H9 (cell line): Measurements from ENCODE around the gene UBALD2. TPM values are rescaled to one million over a fixed set of nuclear protein-coding genes. Genes with fewer than 3 reads are reported as not detected.

Experiments used
- DNase-seq: peaks from one replicate; pipeline ENCODE4 v3.0.0-alpha.2; 2017
- H2AFZ ChIP-seq: one replicate; pipeline ENCODE4 v1.6.1; 2013; ENCODE audit warnings: mild to moderate bottlenecking, low read length, control low read depth, moderate library complexity
- H2AK5ac ChIP-seq: 2 replicates; pipeline ENCODE4 v1.6.1; 2013; ENCODE audit warnings: low read length, control low read depth, mixed read lengths; ENCODE audit not compliant: insufficient read length
- H2BK120ac ChIP-seq: one replicate; pipeline ENCODE4 v1.6.1; 2013; ENCODE audit warnings: low read depth, mild to moderate bottlenecking, low read length, control low read depth, inconsistent platforms; ENCODE audit not compliant: poor library complexity, severe bottlenecking
- H2BK12ac ChIP-seq: 2 replicates; pipeline ENCODE4 v1.6.1; 2013; ENCODE audit warnings: low read length, control low read depth, mixed read lengths, low read depth; ENCODE audit not compliant: insufficient read length
- H2BK15ac ChIP-seq: 2 replicates; pipeline ENCODE4 v1.6.1; 2013; ENCODE audit warnings: low read depth, low read length, control low read depth
- H2BK20ac ChIP-seq: one replicate; pipeline ENCODE4 v1.6.1; 2013; ENCODE audit warnings: low read depth, mild to moderate bottlenecking, low read length, control low read depth, inconsistent platforms; ENCODE audit not compliant: poor library complexity, severe bottlenecking
- H2BK5ac ChIP-seq: 2 replicates; pipeline ENCODE4 v1.6.1; 2013; ENCODE audit warnings: low read length, control low read depth, mixed read lengths; ENCODE audit not compliant: insufficient read length
- H3K14ac ChIP-seq: 2 replicates; pipeline ENCODE4 v1.6.1; 2013; ENCODE audit warnings: low read length, control low read depth; ENCODE audit not compliant: insufficient read depth
- H3K18ac ChIP-seq: 2 replicates; pipeline ENCODE4 v1.6.1; 2013; ENCODE audit warnings: low read depth, mild to moderate bottlenecking, mixed read lengths, low read length, control low read depth; ENCODE audit not compliant: insufficient read length
- H3K23ac ChIP-seq: 2 replicates; pipeline ENCODE4 v1.6.1; 2013; ENCODE audit warnings: low read length, control low read depth, mixed read lengths, low read depth; ENCODE audit not compliant: insufficient read length
- H3K23me2 ChIP-seq: 2 replicates; pipeline ENCODE4 v1.6.1; 2013; ENCODE audit warnings: low read depth, mild to moderate bottlenecking, mixed read lengths, low read length, control low read depth; ENCODE audit not compliant: insufficient read length, poor library complexity, severe bottlenecking
- H3K27ac ChIP-seq: 2 replicates; pipeline ENCODE4 v1.5.1; 2013; ENCODE audit warnings: low read length, control low read depth, mixed read lengths, low read depth; ENCODE audit not compliant: insufficient read length
- H3K27me3 ChIP-seq: 2 replicates; pipeline ENCODE4 v1.6.1; 2013; ENCODE audit warnings: low read length, control low read depth, inconsistent platforms; ENCODE audit not compliant: insufficient read depth
- H3K4ac ChIP-seq: 2 replicates; pipeline ENCODE4 v1.6.1; 2013; ENCODE audit warnings: low read depth, mild to moderate bottlenecking, control low read depth, inconsistent platforms, low read length, moderate library complexity
- H3K4me1 ChIP-seq: 2 replicates; pipeline ENCODE4 v1.6.1; 2013; ENCODE audit warnings: low read length, control low read depth, inconsistent platforms; ENCODE audit not compliant: insufficient read depth
- H3K4me2 ChIP-seq: 2 replicates; pipeline ENCODE4 v1.6.1; 2013; ENCODE audit warnings: low read length, control low read depth, mixed read lengths; ENCODE audit not compliant: insufficient read length, insufficient read depth
- H3K56ac ChIP-seq: 2 replicates; pipeline ENCODE4 v1.6.1; 2013; ENCODE audit warnings: low read depth, mild to moderate bottlenecking, mixed read lengths, low read length, control low read depth; ENCODE audit not compliant: insufficient read length
- H3K79me1 ChIP-seq: 2 replicates; pipeline ENCODE4 v1.6.1; 2013; ENCODE audit warnings: low read depth, mild to moderate bottlenecking, moderate library complexity, low read length, control low read depth, inconsistent platforms; ENCODE audit not compliant: insufficient read depth, poor library complexity, severe bottlenecking
- H3K79me2 ChIP-seq: 2 replicates; pipeline ENCODE4 v1.6.1; 2013; ENCODE audit warnings: low read length, control low read depth, inconsistent platforms; ENCODE audit not compliant: insufficient read depth
- H3K9ac ChIP-seq: 2 replicates; pipeline ENCODE4 v1.6.1; 2013; ENCODE audit warnings: low read length, control low read depth, mixed read lengths; ENCODE audit not compliant: insufficient read length; ENCODE audit errors: extremely low read depth
- H3K9me3 ChIP-seq: one replicate; pipeline ENCODE4 v1.6.1; 2013; ENCODE audit warnings: low read depth, low read length, inconsistent platforms; ENCODE audit not compliant: control insufficient read depth
- H3T11ph ChIP-seq: one replicate; pipeline ENCODE4 v1.6.1; 2013; ENCODE audit warnings: mild to moderate bottlenecking, low read length, control low read depth, inconsistent platforms
- H4K20me1 ChIP-seq: one replicate; pipeline ENCODE4 v1.6.1; 2013; ENCODE audit not compliant: control insufficient read depth, insufficient read length, insufficient read depth
- H4K5ac ChIP-seq: 2 replicates; pipeline ENCODE4 v1.6.1; 2013; ENCODE audit warnings: low read depth, mild to moderate bottlenecking, mixed read lengths, low read length, control low read depth; ENCODE audit not compliant: insufficient read length
- H4K8ac ChIP-seq: replicated peaks from 2 replicates; pipeline ENCODE4 v1.6.1; 2013; ENCODE audit warnings: low read length, control low read depth, mixed read lengths, low read depth; ENCODE audit not compliant: insufficient read length
- H4K91ac ChIP-seq: 2 replicates; pipeline ENCODE4 v1.6.1; 2013; ENCODE audit warnings: low read depth, mild to moderate bottlenecking, moderate library complexity, mixed read lengths, low read length, control low read depth; ENCODE audit not compliant: insufficient read length
- H3K27ac Mint-ChIP-seq, 3 experiments: 2 replicates in 2 of 3; 3 replicates in 1 of 3; pipeline ENCODE4 v1.8.0; 2020 to 2021; ENCODE audit warnings: mixed read lengths in 3 of 3, mild to moderate bottlenecking in 1 of 3, moderate library complexity in 1 of 3
- H3K27me3 Mint-ChIP-seq: 2 replicates; pipeline ENCODE4 v1.8.0; 2021; ENCODE audit warnings: low read depth, mild to moderate bottlenecking, moderate library complexity, mixed read lengths
- H3K36me3 Mint-ChIP-seq, 3 experiments: 2 replicates in 2 of 3; 3 replicates in 1 of 3; pipeline ENCODE4 v1.8.0; 2020 to 2021; ENCODE audit warnings: low read depth in 3 of 3, mixed read lengths in 3 of 3; ENCODE audit not compliant: insufficient read depth in 1 of 3
- H3K4me1 Mint-ChIP-seq, 2 experiments: 2 replicates each; pipeline ENCODE4 v1.8.0; 2020; ENCODE audit warnings: mixed read lengths in 2 of 2
- H3K4me3 Mint-ChIP-seq, 2 experiments: 2 replicates in 1 of 2; 3 replicates in 1 of 2; pipeline ENCODE4 v1.8.0; 2020 to 2021; ENCODE audit warnings: mild to moderate bottlenecking in 2 of 2, mixed read lengths in 2 of 2, moderate library complexity in 1 of 2
- H3K9me3 Mint-ChIP-seq, 2 experiments: 2 replicates in 1 of 2; 3 replicates in 1 of 2; pipeline ENCODE4 v1.8.0; 2020; ENCODE audit warnings: mild to moderate bottlenecking in 2 of 2, mixed read lengths in 2 of 2, moderate library complexity in 1 of 2
- WGBS: extraction: QIAGEN DNeasy Blood & Tissue Kit; methylation state at CpG from one replicate; pipeline ENCODE4 v1.1.7; 2013; ENCODE audit warnings: missing lambda C conversion rate, low lambda C conversion rate, mixed read lengths; ENCODE audit not compliant: insufficient read length; ENCODE audit errors: extremely low coverage; 5-methylcytosine and 5-hydroxymethylcytosine counted together
- total RNA-seq: library from RNA; stranded (reverse); gene quantifications from 2 replicates; pipeline ENCODE4 v1.2.1, GENCODE V29; 2021
- TF ChIP-seq, protein P1 (sequence below): fragments of 200-600 bp; sonication (generic); conservative IDR thresholded peaks from 3 replicates; pipeline ENCODE4 v1.8.0; 2021; ENCODE audit warnings: antibody characterized with exemption, mild to moderate bottlenecking

UBALD2 gene
- total RNA-seq, 1 experiment from 2014 or later = 25.8 TPM

DNA sequence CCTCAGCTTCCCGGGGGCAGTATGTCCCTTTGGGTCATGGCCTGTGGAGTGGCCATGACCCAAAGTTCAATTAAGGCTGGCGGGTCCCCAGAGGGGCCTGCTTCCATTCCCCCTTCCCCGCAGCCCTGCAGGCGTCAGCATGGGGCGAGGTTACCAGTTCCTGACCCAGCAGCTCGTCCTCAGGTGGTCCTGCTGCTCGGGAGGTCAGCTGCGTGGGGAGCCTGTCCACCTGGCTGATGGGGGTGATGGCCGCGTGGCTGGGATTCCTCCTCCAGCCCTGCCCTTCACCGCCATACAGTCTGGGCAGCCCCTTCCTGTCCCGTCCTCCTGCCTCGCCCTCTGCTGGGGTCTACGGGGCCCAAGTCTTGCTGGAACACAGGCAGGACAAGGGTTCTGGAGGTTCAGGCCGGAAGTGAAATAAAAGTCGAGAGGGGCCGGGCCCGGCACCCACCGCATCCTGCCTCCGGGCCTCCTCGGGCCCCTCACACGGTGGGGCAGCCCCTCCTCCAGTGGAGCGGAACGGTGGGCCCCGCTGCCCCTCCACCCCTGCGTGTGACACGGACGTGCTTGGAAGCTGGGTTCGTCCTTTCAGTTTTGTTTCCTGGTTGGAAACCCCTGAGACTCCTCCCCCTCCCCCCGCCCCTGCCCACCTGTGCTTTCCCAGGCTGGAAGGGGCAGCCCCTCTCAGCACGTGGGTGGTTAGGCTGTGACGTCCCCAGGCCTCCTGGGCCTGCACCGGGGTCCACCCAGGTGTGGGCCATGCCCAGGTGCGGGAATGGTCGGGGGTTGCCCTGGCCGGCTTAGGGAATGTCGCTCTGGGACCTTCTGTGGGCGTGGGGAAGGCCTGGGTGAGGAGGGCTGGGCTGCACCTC lies 6.8 kb downstream of the UBALD2 start:
- no peak overlapping the region for H2AK5ac ChIP-seq
- Mint-ChIP-seq H3K4me1 (peaks cover 29 to 50% of the 10 kb centered on the region in 2 experiments), H3K4me3 (no peak overlapping the region), H3K9me3 (no peaks in the 10 kb centered on the region), H3K36me3 (peaks cover 2 to 15% (median 10%) of the 10 kb centered on the region in 3 experiments; a peak in 5 of 7 replicates), H3K27ac (peak overlapping the region in 1 of 3 experiments; percentile 55; a peak in 1 of 7 replicates), H3K27me3 (peaks cover 1% of the 10 kb centered on the region; the same call in 1 of the 2 replicates)
- H3K18ac ChIP-seq = peak overlapping the region; percentile 47
- H2BK120ac ChIP-seq = no peak overlapping the region
- H3K56ac ChIP-seq = no peak overlapping the region
- H2AFZ ChIP-seq = no peak overlapping the region
- no peak overlapping the region for H3K27ac ChIP-seq
- H3K79me1 ChIP-seq = peaks cover 2% of the 10 kb centered on the region
- H4K5ac ChIP-seq = no peak overlapping the region
- WGBS = no CpG with 5 or more reads among the region's 38 CpGs
- H3K14ac ChIP-seq = peak overlapping the region; percentile 48
- no peak overlapping the region for H2BK15ac ChIP-seq
- no peaks in the 10 kb centered on the region for H3K23me2 ChIP-seq
- H3K9me3 ChIP-seq = no peaks in the 10 kb centered on the region
- no peak overlapping the region for H3T11ph ChIP-seq
- H4K20me1 ChIP-seq = no peaks in the 10 kb centered on the region
- no peak overlapping the region for H2BK5ac ChIP-seq
- TF ChIP-seq, protein P1, sequence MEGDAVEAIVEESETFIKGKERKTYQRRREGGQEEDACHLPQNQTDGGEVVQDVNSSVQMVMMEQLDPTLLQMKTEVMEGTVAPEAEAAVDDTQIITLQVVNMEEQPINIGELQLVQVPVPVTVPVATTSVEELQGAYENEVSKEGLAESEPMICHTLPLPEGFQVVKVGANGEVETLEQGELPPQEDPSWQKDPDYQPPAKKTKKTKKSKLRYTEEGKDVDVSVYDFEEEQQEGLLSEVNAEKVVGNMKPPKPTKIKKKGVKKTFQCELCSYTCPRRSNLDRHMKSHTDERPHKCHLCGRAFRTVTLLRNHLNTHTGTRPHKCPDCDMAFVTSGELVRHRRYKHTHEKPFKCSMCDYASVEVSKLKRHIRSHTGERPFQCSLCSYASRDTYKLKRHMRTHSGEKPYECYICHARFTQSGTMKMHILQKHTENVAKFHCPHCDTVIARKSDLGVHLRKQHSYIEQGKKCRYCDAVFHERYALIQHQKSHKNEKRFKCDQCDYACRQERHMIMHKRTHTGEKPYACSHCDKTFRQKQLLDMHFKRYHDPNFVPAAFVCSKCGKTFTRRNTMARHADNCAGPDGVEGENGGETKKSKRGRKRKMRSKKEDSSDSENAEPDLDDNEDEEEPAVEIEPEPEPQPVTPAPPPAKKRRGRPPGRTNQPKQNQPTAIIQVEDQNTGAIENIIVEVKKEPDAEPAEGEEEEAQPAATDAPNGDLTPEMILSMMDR = no peak
- H3K4me1 ChIP-seq = peaks cover 2% of the 10 kb centered on the region
- no peak overlapping the region for H4K8ac ChIP-seq
- H3K4me2 ChIP-seq = no peak overlapping the region
- no peak overlapping the region for H3K9ac ChIP-seq
- no peak overlapping the region for H2BK12ac ChIP-seq
- no peak overlapping the region for H3K4ac ChIP-seq
- H3K27me3 ChIP-seq = no peaks in the 10 kb centered on the region
- H3K23ac ChIP-seq = no peak overlapping the region
- H3K79me2 ChIP-seq = peaks cover 2% of the 10 kb centered on the region; the same call in 1 of the 2 replicates
- no peak overlapping the region for H2BK20ac ChIP-seq
- peak; percentile 79 for DNase-seq
- H4K91ac ChIP-seq = peak overlapping the region; percentile 88
